Fibroblast of the conjunctiva (primary cell): Measurements from ENCODE around the gene CLEC3B.
"Not testable (repeated sequence)": the region's sequence is repeated elsewhere in the genome, so short reads cannot be mapped to it uniquely, and the experiment has no call there.

Source experiments
- DNase-seq: peaks from one replicate; pipeline ENCODE4 v3.0.0-alpha.2; 2010; ENCODE audit warnings: low read depth

Gene CLEC3B, protein sequence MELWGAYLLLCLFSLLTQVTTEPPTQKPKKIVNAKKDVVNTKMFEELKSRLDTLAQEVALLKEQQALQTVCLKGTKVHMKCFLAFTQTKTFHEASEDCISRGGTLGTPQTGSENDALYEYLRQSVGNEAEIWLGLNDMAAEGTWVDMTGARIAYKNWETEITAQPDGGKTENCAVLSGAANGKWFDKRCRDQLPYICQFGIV

DNA sequence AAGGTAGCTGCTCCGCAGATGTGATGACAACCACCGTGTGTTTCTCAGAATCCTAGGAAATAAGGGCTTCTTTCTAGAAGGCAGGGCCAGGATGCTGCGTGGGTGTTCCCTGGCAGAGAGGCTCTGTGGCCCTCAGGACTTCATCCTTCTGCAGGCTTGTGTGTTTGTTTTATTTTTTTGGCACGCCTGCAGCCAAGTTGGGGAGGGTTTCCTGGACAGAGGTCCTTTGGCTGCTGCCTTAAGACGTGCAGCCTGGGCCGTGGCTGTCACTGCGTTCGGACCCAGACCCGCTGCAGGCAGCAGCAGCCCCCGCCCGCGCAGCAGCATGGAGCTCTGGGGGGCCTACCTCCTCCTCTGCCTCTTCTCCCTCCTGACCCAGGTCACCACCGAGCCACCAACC is at the start of gene CLEC3B:
Gene CLEC3B (plus strand): TSS at position 266 of the 400 bp plus-strand sequence. CDS start 60 bp downstream, at position 326.
- DNase-seq, result peak; percentile 76

DNA sequence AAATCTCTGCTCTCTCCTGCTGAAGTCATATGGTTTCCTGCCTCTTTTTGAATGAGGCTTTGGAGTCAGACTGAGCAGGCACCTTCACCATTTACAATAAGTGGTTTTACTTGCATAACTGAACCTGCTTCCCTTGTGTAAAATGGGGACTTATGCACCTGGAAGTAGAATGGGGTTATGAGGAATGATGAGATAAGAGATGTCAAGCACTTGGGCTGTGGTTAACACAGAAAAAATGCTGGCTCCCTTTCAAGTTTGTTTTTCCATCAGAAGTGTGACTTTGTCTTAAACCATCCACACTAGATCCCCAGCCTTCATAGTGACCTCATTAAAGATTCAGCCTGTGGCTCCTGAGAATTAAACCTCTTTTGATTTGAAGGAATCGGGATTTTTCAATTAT is 44.9 kb upstream of the CLEC3B start:
- no peak for DNase-seq

DNA sequence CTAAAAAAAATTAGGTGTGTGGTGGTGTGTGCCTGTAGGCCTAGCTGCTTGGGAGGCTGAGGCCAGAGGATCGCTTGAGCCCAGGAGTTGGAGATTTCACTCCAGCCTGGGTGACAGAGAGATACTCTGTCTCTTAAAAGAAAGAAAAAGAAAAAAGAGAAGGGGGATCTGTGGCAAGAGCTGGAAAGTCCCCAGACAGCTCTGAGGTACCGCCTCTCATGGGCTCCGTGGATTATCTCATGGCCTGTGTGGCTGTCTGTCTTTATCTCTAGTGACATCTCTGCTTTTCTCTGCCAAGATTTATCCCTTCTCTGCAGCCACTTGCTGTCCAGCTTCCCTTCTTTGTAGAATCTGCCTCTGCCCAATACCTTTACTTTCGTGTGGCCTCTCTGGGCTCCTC is 44.4 kb upstream of the CLEC3B start:
- no peak for DNase-seq

DNA sequence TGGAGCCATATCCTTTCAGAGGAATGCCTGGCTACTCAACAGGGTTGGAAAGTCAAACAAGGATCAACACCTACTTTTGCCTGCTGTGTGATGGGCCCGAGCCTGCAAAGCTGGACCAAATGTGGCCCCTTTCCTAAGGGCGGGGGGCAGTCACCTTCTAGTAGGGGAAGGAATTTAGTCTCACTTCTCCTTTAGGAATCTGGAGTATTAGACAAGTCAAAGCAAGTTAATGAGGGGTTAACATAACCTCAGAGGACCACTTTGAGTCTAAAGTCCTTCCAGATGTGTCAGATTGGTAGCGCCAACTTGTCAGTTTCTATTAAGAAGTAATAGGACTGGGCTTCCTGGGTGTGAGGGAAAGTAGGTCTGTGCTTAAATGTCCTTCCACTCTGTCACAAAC is 43.3 kb upstream of the CLEC3B start:
- no peak for DNase-seq

DNA sequence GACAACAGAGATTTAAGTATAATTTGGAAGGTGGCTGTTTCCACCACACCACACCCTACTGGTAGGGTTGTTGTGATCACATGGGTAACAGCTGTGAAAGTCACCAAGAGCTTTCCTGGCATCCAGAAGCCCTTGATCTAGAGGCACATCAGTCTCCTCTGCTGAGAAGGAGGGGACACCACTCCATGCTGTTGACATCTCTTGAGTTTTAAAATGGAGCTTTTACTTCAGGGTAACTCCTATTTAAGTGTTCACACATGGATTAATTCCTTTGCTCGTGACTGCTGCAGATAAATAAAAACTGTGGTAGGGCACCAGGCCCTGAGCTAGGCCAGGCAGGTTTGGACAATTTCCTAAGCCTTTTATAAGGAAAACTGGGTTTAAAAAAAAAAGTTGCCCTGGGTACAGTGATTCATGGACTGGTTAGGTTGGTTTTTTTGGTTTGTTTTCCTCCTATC is 42.6 kb upstream of the CLEC3B start:
- DNase-seq, result no peak

DNA sequence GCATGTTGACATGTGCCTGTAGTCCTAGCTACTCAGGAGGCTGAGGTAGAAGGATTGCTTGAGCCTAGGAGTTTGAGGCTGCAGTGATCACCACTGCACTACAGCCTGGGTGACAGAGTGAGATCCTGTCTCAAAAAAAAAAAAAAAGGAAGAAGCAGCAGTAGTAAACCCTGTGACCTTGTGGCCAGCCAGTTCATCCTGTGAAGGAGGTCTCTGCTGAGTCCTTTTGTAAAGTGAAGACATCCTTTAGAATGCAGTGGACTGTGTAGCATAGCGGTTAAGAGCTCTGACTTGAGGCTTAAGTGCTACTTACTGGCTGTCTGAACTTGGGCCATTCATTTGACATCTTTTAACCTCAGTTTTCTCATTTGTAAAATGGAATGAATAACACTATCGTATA is 41.8 kb upstream of the CLEC3B start:
- no peak for DNase-seq

DNA sequence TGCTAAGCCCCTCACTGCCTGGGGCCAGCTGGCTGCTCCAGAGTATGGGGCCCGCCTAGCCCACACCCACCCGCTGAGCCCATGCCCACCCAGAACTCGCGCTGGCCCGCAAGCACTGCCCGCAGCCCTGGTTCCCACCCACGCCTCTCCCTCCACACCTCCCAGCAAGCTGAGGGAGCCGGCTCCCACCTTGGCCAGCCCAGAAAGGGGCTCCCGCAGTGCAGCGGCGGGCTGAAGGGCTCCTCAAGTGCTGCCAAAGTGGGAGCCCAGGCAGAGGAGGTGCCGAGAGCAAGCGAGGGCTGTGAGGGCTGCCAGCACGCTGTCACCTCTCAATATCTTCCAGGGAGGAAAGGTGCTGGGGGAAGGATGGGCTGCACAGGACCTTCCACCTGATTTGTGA is 39.8 kb upstream of the CLEC3B start:
- DNase-seq, result not testable (repeated sequence)

DNA sequence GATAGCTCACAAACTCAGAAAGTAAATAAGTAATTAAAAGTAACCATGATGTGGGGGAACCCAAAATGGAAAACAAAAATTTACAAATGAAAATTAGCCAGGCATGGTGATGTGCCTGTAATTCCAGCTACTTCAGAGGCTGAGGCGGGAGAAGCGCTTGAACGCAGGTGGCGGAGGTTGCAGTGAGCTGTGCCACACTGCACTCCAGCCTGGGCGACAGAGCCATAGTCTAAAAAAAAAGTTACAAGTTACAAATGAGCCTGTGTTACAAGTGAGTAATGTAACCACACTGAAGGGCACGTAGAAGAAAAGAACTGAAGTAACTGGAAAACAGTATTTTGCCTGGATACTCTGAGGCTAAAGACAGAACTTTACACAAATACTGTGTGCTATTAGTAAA is 38.8 kb upstream of the CLEC3B start:
- DNase-seq, result no peak

DNA sequence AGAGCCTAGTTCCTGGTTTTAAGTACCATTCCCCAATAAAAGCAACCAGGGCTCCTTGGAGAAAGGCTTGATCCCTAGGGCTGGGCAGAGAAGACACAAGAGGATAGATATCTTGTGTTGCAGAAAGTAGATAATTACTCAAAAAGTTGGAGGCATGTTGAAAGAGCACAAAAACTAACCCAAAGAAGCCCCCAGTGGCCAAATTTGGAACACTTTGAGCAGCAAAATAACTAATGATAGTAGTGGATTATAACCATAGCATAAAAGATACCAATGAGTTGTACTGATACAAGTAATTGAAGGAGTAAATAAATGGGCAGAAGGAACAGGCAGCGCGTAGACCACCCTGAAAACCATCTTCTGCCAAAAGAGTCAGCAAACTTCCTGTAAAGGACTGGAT is 38.0 kb upstream of the CLEC3B start:
- DNase-seq, result no peak

DNA sequence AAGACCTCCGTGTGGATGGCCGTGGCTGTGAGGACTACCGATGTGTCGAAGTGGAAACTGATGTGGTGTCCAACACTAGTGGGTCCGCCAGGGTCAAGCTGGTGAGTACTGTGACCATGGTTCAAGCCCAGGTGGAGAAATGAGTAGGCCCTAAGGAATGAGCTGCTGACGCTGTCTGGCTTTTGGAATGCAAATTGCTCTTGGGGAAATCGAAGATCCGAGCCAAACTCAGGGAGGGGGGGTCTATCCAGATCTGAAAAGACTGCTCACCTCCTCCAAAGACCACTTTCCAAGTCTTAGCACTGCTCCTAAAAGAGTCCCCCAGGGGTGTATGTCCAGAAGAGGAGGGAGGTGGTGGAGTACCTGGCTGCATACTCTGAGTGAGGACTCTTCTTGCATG is 37.0 kb upstream of the CLEC3B start:
- DNase-seq, result no peak

DNA sequence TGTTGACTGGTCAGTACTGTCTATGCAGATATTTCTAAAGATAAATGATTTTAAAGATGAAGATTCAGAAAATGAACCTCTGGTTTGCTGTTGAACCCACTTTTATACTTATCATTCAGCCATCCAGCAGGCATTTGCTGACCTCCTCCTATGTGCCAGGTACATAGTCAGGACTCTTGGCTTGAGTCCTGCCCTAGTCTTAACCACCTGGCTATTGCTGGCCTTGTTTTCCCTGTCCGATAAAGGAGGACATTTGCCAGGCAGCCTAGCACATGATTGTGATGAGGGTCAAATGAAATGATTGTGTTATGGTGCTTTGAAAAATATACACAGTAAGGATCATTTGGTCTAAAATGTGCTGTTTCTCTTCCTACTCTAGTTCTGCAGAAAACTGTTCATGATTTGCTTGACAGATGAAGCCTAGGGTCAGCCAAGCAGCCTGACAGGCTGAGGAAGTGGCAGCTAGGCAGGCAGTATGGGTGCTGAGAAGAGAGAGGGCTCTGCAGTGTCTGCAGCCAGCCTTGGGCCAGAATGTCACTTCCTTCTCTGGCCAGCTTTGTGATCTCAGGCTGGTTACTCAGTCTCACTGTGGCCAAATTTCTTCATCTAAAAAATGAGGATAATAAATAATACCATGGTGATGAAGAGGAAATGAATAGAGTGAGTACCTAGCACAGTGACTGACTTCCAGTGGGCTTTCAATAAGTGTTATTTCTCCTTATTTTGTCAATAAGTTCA is 36.3 kb upstream of the CLEC3B start:
- no peak for DNase-seq

DNA sequence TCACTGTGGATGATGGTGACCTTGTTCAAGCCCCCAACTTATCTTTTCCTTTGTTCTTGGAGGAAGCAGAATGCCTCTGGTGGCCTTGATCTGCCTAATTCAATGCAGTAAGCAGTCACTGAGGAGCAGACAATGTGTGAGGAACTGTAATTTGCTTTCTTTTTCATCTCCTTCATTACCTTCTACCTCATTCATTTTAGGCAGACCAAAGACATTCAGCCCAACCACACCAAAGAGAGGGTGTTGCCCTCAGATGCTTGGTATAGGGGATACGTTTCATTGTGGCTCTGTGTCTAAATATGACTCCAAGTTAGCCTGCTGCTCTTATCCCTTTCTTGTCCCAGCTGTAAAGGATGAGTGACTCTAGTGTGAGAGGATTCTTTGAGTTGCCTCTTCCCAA is 34.8 kb upstream of the CLEC3B start:
- DNase-seq, result no peak

DNA sequence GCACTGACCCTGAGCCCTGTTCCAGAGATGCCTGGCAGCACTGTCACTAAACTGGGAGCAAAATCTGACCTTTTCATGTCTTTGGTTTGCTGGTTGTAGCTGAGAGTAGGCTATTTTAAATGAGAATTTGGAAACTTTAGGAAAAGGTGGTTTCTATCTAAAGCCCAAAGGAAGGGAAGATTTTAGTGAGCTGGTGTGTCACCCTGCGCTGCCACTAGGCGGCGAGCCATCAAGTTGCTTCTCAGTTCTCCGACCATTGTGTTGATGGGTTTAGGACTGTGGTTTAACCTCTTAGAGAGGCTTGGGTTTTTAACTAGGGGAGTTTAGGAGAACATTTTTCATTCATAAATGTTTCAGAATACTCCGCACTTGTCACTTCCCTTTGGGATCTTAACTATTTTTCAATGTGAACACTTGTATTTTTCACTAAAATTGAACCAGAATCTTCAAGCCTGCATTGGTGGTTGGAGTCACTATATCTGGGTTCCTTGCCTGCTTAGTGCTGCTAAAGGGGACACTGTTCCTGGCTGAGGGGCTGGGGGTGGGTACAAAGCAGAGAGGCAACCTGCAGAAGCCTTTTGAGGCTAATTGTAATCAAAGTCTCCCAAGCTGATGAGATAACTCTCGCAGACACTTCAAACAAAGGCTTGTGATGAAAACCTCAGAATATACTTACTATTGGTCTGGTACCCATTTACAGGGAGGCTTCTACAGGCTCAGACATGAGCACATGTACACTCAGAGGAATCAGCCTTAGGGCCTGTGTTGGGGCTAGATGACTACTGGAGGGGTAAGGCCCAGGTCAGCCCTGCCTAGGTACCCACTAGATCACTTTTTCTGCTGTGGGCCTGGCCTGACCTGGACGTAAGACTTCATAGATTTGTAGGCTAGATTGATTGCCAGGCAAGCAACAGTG is 33.3 kb upstream of the CLEC3B start:
- no peak for DNase-seq

DNA sequence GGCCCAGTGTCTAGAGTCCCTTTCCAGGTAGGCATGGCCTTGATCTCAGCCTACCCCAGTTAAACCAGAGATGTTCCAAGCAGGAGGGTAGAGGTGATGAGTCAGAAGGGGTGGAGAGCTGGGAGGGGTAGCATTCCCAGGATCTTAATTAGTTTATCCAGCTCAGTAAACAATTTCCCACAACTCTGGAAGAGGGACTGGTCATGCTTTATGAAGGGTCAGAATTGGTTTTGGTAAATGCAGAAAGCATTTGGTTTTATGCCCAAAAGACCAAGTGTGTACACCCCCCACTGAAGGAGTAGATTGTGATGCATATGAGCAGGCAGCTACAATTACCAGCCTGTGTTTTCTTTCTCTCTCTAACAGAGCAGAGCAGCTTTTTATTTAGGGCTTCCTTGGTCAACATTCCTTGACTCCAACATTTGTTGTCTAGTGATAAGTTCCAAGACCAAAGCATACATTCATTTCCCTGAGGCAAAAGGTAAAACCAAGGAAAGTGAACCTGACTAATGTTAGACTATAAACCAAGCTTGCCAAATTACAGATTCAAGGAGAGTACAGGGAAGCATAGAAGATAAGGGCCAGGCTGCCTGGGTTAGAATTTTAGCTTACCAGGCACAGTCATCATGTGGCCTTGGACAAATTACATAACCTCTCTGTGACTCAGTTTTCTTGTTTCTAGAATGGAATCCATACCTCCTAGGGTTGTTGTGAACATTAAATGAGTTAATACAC is 32.5 kb upstream of the CLEC3B start:
- peak; percentile 44 for DNase-seq

DNA sequence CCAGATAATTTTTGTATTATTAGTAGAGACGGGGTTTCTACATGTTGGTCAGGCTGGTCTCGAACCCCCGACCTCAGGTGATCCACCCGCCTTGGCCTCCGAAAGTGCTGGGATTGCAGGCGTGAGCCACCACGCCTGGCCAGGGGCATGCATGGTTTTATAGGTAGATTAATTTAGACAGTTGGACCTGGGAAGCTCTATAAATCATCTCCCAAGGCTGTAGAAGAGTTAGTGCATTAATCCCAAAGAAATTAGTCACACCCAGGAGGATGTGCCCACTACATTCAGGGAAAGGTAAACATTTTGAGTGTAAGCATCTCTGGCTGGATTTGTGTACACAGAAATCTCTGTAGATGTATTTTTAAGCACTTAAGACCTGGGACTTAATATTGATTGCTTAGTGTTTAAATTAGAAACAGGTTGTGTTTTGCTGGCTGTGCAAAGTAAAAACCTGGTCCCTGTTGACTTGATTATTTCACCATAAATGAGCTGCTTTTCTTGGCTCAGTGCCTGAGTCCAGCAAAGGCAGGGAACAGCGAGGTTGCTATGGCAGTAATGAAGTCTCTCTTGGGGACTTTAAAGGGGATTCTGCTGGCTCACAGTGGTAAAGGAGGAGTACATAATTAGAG is 30.8 kb upstream of the CLEC3B start:
- peak; percentile 84 for DNase-seq

DNA sequence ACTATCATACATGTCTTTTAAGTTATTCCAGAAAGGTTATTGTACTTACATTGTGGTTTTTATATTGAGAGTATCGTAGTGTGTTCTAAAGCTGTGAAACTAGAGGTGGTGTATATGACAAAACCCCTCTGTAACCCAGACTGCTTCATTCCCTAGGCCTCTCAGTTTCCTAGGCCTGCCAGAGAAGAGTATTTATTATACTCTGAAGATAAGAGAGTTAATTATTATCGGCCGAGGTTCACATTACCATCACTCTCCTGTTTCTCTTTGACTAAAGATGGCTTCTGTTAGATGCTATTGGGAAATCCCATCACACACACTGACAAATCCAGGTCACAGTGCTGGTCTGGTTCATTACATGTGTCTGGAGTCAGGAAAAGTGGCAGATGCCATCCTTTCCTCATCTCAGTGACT is 29.5 kb upstream of the CLEC3B start:
- no peak for DNase-seq

DNA sequence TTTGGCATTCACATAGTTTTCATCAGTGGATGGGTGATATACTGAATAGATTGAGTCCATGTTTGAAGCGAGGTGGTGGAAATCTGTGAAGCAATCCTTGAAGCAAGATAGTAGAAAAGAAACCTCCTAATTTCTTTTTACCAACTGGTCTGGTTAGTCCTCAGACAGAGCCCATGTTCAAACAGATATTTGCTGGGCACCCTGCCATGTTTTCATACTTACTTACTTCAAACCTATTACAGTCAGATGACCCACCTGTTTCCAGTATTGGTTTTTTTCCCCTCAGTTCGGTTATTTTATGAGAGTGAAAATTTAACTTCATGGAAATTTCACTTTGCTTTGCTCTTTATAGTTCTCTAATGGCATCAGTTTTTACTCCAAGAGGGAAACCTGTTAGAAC is 26.3 kb upstream of the CLEC3B start:
- DNase-seq, result no peak

DNA sequence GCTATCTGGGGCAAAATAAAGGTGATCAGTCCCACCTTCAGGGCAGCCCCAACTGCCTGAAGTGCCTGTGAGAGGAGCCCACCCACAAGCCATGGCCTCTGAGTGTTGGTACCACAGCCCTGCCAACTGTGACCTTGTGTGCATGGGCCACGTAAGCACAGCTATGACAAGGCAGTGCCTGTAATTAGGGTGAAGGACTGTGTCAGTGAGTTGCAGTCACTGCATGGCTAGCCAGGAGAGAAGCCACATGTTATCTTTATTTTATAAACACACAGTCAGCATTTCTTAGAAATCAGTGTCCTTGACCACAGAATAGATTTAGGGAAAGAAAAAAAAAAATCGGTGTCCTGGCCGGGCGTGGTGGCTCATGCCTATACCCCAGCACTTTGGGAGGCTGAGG is 25.3 kb upstream of the CLEC3B start:
- DNase-seq, result no peak

DNA sequence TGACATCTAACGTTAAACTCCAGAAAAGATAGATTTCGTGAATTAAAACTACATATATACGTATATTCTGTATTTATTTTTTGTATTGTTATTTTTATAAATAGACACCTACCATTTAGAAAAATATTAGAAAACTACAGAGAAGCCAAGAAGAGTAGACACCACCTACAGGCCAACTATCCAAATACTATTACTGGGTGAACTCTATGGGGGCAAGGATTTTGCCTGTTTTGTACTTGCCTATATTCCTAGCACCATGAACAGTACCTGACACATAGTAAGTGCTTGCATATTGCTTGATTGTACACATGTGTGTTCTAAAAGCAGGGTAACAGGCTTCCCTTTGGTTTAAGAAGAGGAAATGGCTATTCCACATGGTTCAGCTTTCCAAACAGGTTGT is 24.4 kb upstream of the CLEC3B start:
- no peak for DNase-seq

DNA sequence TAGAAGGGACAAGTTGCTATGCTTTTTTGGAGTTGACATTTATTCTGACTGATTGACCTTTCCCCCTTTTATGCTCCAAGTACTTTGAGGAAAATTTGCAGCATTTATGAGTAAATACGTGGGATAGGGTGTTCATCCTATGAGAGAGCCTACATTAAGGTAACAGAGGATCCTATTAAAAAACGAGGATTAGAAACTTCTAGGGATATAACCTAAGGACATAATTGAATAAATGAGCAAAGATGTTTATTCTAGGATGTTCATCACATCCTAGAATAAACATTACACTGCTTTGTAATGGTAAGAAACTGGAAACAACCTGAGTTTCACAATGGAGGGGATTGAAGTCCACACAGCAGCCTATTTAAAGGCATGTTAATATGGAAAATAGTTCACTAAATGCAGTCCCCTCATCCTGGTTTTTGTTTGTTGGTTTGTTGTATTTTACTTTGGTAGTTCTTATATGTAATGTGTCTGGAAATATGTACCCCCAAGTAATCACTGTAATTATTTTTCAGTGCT is 23.9 kb upstream of the CLEC3B start:
- no peak for DNase-seq

DNA sequence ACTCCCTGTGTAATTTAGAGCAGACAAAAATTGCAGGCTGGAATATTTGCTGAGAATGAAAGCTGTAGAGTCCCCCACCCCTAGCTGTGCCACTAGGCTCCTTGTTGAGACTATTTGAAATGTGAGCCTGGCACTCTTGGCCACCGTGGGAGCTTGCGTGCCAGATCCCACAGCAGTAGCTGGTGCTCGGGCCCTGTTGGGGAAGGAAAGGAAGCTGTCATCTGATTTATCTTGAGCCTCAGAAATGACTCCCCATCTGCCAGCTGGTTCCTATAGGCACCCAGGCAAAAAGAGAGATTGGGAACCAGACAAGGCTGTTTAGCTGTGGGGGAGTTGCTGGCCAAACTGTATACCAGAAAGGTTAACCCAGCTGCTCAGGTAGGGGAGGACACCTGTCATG is 23.4 kb upstream of the CLEC3B start:
- DNase-seq, result no peak
